PFSK-1 (cell line): Measurements from ENCODE around the gene LRCH1.

Experiments used
- FOXP2 ChIP-seq: optimal IDR thresholded peaks from 2 replicates; pipeline ENCODE3; 2011; ENCODE audit warnings: borderline replicate concordance, control low read depth, inconsistent platforms; ENCODE audit not compliant: insufficient read depth; ENCODE audit errors: extremely low read length, extremely low read depth
- POLR2AphosphoS5 ChIP-seq: IDR thresholded peaks from 2 replicates; pipeline ENCODE4 v1.6.1; 2012; ENCODE audit warnings: low read depth, mild to moderate bottlenecking, control low read depth, low read length, moderate library complexity
- REST ChIP-seq, 2 experiments: IDR thresholded peaks; 2 replicates each; pipeline versions ENCODE4 v1.6.1 to v1.8.0; 2011 to 2012; ENCODE audit warnings: low read depth in 2 of 2, low read length in 2 of 2, control low read depth in 1 of 2, inconsistent platforms in 1 of 2, mild to moderate bottlenecking in 1 of 2, moderate library complexity in 1 of 2; ENCODE audit not compliant: insufficient read depth in 1 of 2
- SIN3A ChIP-seq: IDR thresholded peaks from 2 replicates; pipeline ENCODE4 v1.6.1; 2012; ENCODE audit warnings: mild to moderate bottlenecking, low read length, moderate library complexity, borderline replicate concordance; ENCODE audit not compliant: insufficient read depth
- TAF1 ChIP-seq: IDR thresholded peaks from 2 replicates; pipeline ENCODE4 v1.6.1; 2012; ENCODE audit warnings: low read length, control low read depth, borderline replicate concordance; ENCODE audit not compliant: insufficient read depth

- no peak for TF ChIP-seq REST (IDR thresholded peaks at IDR 0.05; ENCODE audit: insufficient read depth in 1 of 2, low read depth in 2 of 2, low read length in 2 of 2)
- no peak for TF ChIP-seq POLR2AphosphoS5
- TF ChIP-seq TAF1 = no peak
- TF ChIP-seq SIN3A = no peak
- TF ChIP-seq FOXP2 = no peak
Observed at GRCh38 chr13:46632176-46632575, 79.2 kb downstream of the LRCH1 start.
